ENCODE results near the gene PLCL2.

The PLCL2 gene

DNA sequence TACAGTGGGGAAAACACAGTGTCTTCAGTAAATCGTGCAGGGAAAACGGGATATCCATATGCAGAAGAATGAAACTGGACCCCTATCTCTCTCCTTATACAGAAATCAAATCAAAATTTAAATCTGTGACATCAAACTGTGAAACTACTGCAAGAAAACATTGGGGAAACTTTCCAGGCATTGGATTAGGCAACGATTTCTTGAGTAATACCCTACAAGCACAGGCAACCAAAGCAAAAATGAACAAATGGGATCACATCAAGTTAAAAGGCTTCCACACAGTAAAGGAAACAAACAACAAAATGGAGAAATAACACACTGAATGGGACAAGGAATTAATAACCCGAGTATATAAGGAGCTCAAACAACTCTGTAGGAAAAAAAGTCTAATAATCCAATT is 165.3 kb downstream of the PLCL2 start:
- DNase-seq, result no peak

DNA sequence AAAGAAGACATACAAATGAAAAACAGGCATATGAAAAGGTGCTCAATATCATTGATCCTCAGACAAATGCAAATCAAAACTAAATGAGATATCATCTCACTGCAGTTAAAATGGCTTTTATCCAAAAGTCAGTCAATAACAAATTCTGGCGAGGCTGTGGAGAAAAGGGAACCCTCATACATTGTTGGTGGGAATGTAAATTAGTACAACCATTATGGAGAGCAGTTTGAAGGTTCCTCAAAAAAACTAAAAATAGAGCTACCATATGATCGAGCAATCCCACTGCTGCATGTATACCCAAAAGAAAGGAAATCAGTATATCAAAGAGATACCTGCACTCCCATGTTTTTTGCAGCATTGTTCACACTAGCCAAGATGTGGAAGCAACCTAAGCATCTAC is 165.8 kb downstream of the PLCL2 start:
- no peak for DNase-seq

- DNase-seq, result no peak
Measured at GRCh38 chr3:17052363-17052762, 167.6 kb downstream of the PLCL2 start.

- no peak for DNase-seq
Measured at GRCh38 chr3:17054301-17054981, 169.7 kb downstream of the PLCL2 start.

DNA sequence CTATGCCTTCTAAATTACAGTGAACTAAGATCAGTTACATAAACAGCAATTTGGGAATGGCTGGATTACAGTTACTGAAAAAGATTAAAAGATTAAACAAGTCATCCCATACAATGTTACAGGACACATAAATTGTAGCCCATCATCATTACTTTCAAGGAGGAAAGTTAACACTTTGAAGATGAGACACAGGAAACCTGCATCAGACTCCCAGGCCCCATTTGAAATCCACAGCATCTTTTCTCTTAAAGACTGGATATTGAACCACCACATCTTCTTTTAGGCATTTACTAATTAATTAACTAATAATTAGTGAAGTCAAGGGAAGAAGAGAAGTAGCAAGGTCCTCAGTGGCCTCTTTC is 170.2 kb downstream of the PLCL2 start:
- no peak for DNase-seq

- no peak for DNase-seq
Measured at GRCh38 chr3:17055374-17056276, 170.9 kb downstream of the PLCL2 start.

- DNase-seq, result no peak
Measured at GRCh38 chr3:17057321-17057720, 172.6 kb downstream of the PLCL2 start.

- no peak for DNase-seq
Measured at GRCh38 chr3:17059989-17060550, 175.3 kb downstream of the PLCL2 start.

DNA sequence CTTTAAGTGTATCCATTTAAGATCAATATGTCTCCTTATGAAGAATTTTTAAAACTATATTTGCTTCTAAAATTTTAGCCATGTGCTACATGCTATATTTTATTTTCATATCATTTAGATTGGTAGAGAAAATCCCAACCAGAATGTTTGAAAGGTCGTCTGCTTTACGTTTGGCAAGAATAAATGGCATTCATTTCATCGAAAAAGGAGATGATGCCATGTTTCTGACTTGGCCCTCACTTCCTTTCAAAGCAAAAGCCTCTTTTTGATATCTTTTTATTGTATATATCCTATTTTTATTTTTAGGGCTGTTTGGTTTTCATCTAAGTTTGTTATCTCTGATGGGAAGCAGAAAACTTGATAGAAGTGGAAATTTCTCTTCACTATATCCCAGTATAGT is 176.2 kb downstream of the PLCL2 start:
- DNase-seq, result no peak

DNA sequence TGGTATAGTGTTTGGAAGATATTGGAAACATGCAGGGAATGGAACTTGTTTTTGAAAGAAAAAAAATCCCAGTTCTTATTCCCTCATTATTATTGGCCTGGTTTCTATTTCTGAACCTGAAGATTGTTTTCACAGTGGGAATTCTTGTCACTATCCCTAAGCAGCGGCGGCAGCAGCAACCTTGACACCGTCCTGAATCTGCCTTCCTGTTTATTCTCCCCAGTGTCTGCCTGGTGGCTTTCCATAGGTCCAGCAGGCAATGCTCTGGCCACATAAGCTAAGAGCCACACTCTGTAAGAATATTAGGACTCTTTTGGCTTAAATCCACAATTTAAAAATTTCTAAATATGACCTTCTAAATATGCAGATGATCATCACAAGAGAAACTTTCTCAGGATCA is 178.0 kb downstream of the PLCL2 start:
- DNase-seq, result no peak

GRCh38 chr3:17063596-17063995 is 178.8 kb downstream of the PLCL2 start:
- no peak for DNase-seq

DNA sequence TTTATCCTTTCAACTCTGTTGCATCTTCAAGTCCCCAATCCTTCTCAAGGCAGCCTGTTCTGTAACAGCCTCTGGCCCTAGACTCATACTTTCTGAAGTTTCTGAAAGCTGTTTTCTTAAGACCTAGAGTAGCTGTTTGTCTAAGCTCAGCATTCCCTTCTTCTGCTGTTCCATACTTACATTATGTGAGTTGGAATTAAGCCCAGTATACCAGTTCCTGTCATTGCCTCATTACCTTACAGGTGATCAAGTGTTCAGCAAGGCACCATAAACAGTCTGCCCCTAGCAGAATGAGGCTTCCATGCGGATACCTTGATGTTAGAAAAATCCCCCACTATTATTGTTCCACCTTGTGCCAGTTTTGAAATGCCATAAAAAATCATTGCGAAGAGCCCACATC is 180.6 kb downstream of the PLCL2 start:
- no peak for DNase-seq

- no peak for DNase-seq
Measured at GRCh38 chr3:17065881-17066280, 181.1 kb downstream of the PLCL2 start.

DNA sequence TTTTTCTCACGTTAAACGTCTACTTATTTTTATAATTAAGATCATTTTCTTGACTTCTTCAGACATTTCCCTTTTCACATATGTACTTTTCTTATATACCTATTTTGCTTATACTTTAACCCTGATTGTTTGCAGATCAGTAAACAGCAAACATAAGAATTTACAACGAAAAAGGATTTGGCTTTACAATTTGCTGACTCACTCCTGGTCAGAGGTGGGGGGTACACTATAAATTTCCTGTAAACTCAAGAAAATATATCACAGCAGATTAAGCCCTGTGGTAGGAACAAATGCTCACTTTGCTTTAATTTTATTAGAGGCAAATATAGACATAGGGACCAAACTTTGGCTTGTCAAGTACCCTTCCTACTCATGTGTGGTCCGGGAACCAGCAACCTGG is 185.0 kb downstream of the PLCL2 start:
- no peak for DNase-seq

- no peak for DNase-seq
Measured at GRCh38 chr3:17070161-17070959, 185.6 kb downstream of the PLCL2 start.

GRCh38 chr3:17074559-17074958 is 189.8 kb downstream of the PLCL2 start:
- DNase-seq, result no peak

DNA sequence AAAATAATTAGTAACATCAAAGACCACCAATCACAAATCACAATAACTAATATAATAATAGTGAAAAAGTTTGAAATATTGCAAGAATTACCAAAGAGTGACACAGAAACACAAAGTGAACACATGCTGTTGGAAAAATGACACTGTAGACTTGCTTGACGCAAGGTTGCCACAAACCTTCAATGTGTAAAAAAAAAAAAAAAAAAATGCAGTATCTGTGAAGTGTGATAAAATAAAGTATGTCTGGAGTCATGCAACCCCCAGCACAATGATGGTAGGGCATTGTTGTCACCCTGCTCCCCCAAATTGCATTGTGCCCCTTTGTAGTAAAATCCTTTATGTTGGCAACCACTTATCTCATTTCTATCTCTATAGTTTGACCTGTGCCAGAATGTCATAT is 190.6 kb downstream of the PLCL2 start:
- no peak for DNase-seq

DNA sequence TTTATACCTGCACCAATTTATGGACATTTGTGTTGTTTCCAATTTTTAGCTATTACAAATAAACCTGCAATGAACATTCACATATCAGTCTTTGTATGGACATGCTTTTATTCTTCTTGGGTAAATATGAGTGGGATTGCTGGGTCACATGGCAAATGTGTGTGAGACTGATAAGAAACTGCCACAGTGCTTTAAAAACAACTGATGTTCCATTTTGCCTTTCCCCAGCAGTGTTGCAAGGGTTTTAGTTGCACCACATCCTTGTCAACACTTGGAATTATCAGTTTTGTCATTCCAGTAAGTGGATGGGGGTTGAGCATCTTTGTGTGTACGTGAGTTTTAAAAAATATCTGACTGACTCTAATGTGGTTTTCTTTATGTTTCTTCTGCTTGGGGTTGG is 191.2 kb downstream of the PLCL2 start:
- DNase-seq, result no peak

DNA sequence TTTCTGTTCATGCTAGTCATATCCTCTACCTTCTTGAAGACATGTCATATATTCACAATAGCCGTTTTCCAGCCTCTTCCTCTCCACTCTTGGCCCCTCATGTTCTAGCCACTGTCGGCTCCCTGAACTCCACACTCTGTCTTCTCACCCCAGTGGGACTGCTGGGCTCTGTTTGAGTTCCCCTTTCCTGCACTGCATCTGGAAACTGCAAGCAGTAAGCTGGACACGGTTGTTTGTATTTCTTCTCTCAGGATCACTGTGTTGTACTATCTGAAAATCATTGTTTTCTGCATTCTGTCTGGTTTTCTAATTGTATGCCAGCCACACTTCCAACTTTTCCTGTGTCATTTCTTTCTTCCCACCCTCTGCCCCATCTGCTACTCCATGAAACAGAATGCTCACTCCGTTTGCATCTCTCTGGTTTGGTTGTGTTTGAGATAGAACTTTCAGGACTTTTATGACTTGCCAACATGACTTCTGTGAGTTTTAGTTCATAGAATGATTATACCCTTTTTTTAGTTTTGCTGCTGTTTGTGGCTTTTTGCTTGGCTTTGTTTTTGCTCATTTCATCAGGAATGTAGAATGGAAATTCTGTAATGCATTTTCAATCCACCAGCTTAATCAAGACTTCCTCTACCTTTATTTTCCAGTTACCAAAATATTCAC is 192.3 kb downstream of the PLCL2 start:
- no peak for DNase-seq

DNA sequence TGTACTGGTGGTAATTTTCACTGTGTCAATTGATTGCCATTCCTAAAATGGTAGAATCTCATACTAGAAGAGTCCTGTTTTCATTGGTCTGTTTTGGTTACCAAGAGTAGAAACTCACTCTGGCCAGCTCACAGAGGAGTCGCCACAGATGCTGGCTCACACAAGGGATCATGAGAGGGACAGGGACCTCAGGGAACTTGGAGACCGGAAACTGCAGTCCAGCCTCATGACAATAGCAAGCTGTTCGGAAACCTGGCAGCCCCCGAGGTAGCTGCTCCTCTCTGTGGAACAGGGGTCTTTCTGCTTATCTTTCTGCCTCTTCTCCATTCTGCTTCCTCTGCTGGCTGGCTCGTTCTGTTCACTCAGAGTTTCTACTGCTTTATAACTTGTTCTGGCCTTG is 192.9 kb downstream of the PLCL2 start:
- no peak for DNase-seq

DNA sequence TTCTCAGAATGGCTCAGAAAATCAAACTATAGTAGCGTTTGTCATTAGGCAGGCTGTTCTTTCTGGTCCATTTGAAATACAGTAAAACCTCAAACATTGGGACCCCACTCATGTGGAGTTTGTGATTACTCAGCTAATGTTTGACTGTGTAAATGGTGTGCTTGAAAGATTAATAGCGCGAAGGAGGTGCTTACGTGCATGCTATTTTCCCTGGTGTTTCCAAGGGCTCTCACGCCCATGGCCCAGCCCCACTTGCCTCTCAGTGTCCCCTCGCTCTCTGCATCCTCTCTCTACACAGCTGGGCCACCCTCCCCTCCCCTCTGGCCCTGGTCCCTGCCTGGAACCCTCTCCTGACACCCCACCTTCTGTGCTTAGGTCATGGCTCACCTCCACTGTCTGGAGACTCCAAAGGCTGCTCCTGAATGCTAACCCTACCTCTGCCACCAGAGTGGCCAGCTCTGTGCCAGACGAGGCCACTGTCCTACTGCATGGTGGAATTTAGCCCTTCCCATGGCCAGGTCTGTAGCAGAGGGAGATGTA is 194.2 kb downstream of the PLCL2 start:
- no peak for DNase-seq

GRCh38 chr3:17079933-17080332 is 195.2 kb downstream of the PLCL2 start:
- DNase-seq, result no peak

DNA sequence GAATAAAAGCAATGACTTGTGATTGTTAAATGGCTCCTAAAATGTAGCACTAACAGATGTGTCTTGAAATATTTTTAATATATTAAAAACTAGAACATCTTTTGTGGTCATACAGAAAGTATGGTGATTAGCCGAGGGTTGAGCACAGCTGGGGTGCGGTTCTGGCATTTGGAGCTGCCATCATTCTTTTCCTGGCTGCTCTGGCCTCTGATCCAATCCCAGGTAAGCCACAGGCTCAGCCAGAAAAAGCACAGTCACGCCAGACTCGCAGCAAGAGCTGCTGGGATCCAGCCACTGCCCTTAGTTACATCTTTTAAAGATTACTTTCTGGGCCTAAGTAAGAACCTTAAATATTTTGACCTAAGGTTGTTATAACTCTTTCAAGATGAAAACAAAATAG is 196.8 kb downstream of the PLCL2 start:
- no peak for DNase-seq

Data from bone marrow (tissue), 2 donors.